Sigmoid colon (tissue), 4 donors: ENCODE data around the gene PEX26.

Source experiments
- CTCF ChIP-seq, 4 experiments: fragments of 450-650 bp in 3 of 4; fragments of 200-600 bp in 1 of 4; IDR thresholded peaks; one replicate each; pipeline ENCODE4 v1.5.1; 2016 to 2019; ENCODE audit warnings: antibody characterized with exemption in 4 of 4, mild to moderate bottlenecking in 3 of 4, moderate library complexity in 2 of 4
- EP300 ChIP-seq, 4 donors: sonication (generic); formaldehyde crosslinking; IDR thresholded peaks; one replicate each; pipeline ENCODE4 v1.6.1; 2017; ENCODE audit warnings: antibody characterized with exemption in 4 of 4
- POLR2A ChIP-seq, 2 donors: fragments of 450-650 bp; IDR thresholded peaks; one replicate each; pipeline ENCODE4 v1.6.1; 2016; ENCODE audit warnings: antibody characterized with exemption in 2 of 2, mild to moderate bottlenecking in 2 of 2, moderate library complexity in 2 of 2
- POLR2AphosphoS5 ChIP-seq, 4 donors: sonication (generic); formaldehyde crosslinking; IDR thresholded peaks; one replicate each; pipeline ENCODE4 v1.6.1; 2017; ENCODE audit warnings: antibody characterized with exemption in 4 of 4

- TF ChIP-seq CTCF (IDR thresholded peaks at IDR 0.05) (no peak), EP300 (IDR thresholded peaks at IDR 0.05) (no peak), POLR2AphosphoS5 (IDR thresholded peaks at IDR 0.05) (no peak), POLR2A (IDR thresholded peaks at IDR 0.05) (no peak)
Measured at GRCh38 chr22:18055619-18056160, 22.1 kb upstream of the PEX26 start.
